HL-60 (cell line): ENCODE results near the gene KCNH4.

Source experiments
- POLR2AphosphoS5 ChIP-seq: IDR thresholded peaks from 2 replicates; pipeline ENCODE4 v1.6.1; 2012; ENCODE audit warnings: low read depth
- REST ChIP-seq: IDR thresholded peaks from 2 replicates; pipeline ENCODE4 v1.6.1; 2012; ENCODE audit warnings: low read depth; ENCODE audit not compliant: insufficient replicate concordance

GRCh38 chr17:42163113-42163512 is 17.8 kb downstream of the KCNH4 start:
- TF ChIP-seq REST: no peak
- no peak for TF ChIP-seq POLR2AphosphoS5
